IMR-90 (cell line): Measurements from ENCODE around the gene UBE2D4. TPM values are rescaled to one million over a fixed set of nuclear protein-coding genes. Genes with fewer than 3 reads are reported as not detected.

Source experiments
- ATAC-seq: fragments of 200-7000 bp; cut with Tn5 transposase; 2 replicates; pipeline ENCODE4 v1.9.1; 2020; ENCODE audit warnings: low read depth, mild to moderate bottlenecking, moderate library complexity
- BruUV-seq: library from RNA; stranded (reverse); fragments of 400-500 nt; replicated peaks from 2 replicates; lab custom pipeline; 2021; lab: Mats Ljungman, UMichigan
- CTCF ChIA-PET: fragments of 300-600 bp; formaldehyde crosslinking; extraction: SDS; loops from one replicate; lab custom pipeline; 2021; ENCODE audit warnings: antibody characterized with exemption; lab: Yijun Ruan, JAX
- POLR2A ChIA-PET: fragments of 300-600 bp; sonication (Branson Sonifier 250); formaldehyde crosslinking; loops from one replicate; lab custom pipeline; 2022; ENCODE audit warnings: antibody characterized with exemption; ENCODE audit not compliant: unreplicated experiment; lab: Charles Lee
- DNase-seq: peaks from one replicate; pipeline ENCODE4 v3.0.0; 2013
- H2AFZ ChIP-seq: replicated peaks from 2 replicates; pipeline ENCODE3; 2013; ENCODE audit warnings: low read length, mild to moderate bottlenecking; ENCODE audit not compliant: poor library complexity
- H2AK5ac ChIP-seq: 2 replicates; pipeline ENCODE4 v1.6.1; 2013; ENCODE audit warnings: low read depth, low read length, inconsistent platforms
- H2AK9ac ChIP-seq: replicated peaks from 2 replicates; pipeline ENCODE3; 2013; ENCODE audit warnings: mild to moderate bottlenecking, low read depth, low read length, moderate library complexity; ENCODE audit not compliant: poor library complexity
- H2BK120ac ChIP-seq: 2 replicates; pipeline ENCODE4 v1.6.1; 2013; ENCODE audit warnings: low read depth, low read length, inconsistent platforms
- H2BK15ac ChIP-seq: 3 replicates; pipeline ENCODE4 v1.6.1; 2013; ENCODE audit warnings: low read depth, low read length, inconsistent platforms
- H2BK20ac ChIP-seq: 2 replicates; pipeline ENCODE4 v1.6.1; 2013; ENCODE audit warnings: low read depth, mild to moderate bottlenecking, inconsistent platforms, low read length, moderate library complexity
- H2BK5ac ChIP-seq: 2 replicates; pipeline ENCODE4 v1.6.1; 2013; ENCODE audit warnings: mild to moderate bottlenecking, low read depth, low read length, inconsistent platforms; ENCODE audit not compliant: poor library complexity, severe bottlenecking
- H3K14ac ChIP-seq: replicated peaks from 2 replicates; pipeline ENCODE4 v1.6.1; 2013; ENCODE audit warnings: low read depth, low read length, inconsistent platforms
- H3K18ac ChIP-seq: 2 replicates; pipeline ENCODE4 v1.6.1; 2013; ENCODE audit warnings: low read depth, low read length, control low read depth
- H3K23ac ChIP-seq: 2 replicates; pipeline ENCODE4 v1.6.1; 2013; ENCODE audit warnings: low read depth, low read length, inconsistent platforms
- H3K27ac ChIP-seq: 2 replicates; pipeline ENCODE4 v1.5.1; 2013; ENCODE audit warnings: mild to moderate bottlenecking, control low read depth, low read length; ENCODE audit not compliant: insufficient read depth
- H3K27me3 ChIP-seq: 2 replicates; pipeline ENCODE4 v1.6.1; 2013; ENCODE audit warnings: low read length; ENCODE audit not compliant: control insufficient read depth, insufficient read depth
- H3K36me3 ChIP-seq: 2 replicates; pipeline ENCODE4 v1.6.1; 2013; ENCODE audit warnings: low read length, mixed read lengths; ENCODE audit not compliant: control insufficient read depth, insufficient read depth
- H3K4ac ChIP-seq: 2 replicates; pipeline ENCODE4 v1.6.1; 2013; ENCODE audit warnings: low read depth, low read length, inconsistent platforms
- H3K4me1 ChIP-seq: 2 replicates; pipeline ENCODE4 v1.6.1; 2013; ENCODE audit warnings: low read length, mixed read lengths; ENCODE audit not compliant: control insufficient read depth, insufficient read depth
- H3K4me2 ChIP-seq: 2 replicates; pipeline ENCODE4 v1.6.1; 2013; ENCODE audit warnings: low read depth, mild to moderate bottlenecking, control low read depth, low read length, moderate library complexity
- H3K4me3 ChIP-seq: 2 replicates; pipeline ENCODE4 v1.5.1; 2013; ENCODE audit warnings: low read depth, mild to moderate bottlenecking, control low read depth, low read length, moderate library complexity; ENCODE audit not compliant: insufficient read depth
- H3K56ac ChIP-seq: 2 replicates; pipeline ENCODE4 v1.6.1; 2013; ENCODE audit warnings: low read length, inconsistent platforms; ENCODE audit not compliant: insufficient read depth; ENCODE audit errors: extremely low read depth
- H3K79me1 ChIP-seq, 2 experiments: 2 replicates each; pipeline ENCODE4 v1.6.1; 2013; ENCODE audit warnings: low read length in 2 of 2, inconsistent platforms in 1 of 2, low read depth in 1 of 2
- H3K9ac ChIP-seq: 2 replicates; pipeline ENCODE4 v1.6.1; 2013; ENCODE audit warnings: low read depth, low read length, control low read depth
- H3K9me1 ChIP-seq: 2 replicates; pipeline ENCODE4 v1.6.1; 2013; ENCODE audit warnings: low read length, inconsistent platforms; ENCODE audit not compliant: insufficient read depth
- H3K9me3 ChIP-seq: 2 replicates; pipeline ENCODE4 v1.6.1; 2013; ENCODE audit warnings: low read length; ENCODE audit not compliant: control insufficient read depth, insufficient read depth
- H4K20me1 ChIP-seq: 2 replicates; pipeline ENCODE4 v1.6.1; 2013; ENCODE audit warnings: low read length, inconsistent platforms; ENCODE audit not compliant: insufficient read depth
- H4K5ac ChIP-seq: 2 replicates; pipeline ENCODE4 v1.6.1; 2013; ENCODE audit warnings: mild to moderate bottlenecking, low read depth, low read length, control low read depth
- H4K8ac ChIP-seq, 2 experiments: 2 replicates each; pipeline ENCODE4 v1.6.1; 2013; ENCODE audit warnings: low read depth in 2 of 2, low read length in 2 of 2, control low read depth in 1 of 2, inconsistent platforms in 1 of 2
- H4K91ac ChIP-seq: 2 replicates; pipeline ENCODE4 v1.6.1; 2013; ENCODE audit warnings: low read depth, low read length, inconsistent platforms; ENCODE audit not compliant: insufficient read depth
- CEBPB ChIP-seq: IDR thresholded peaks from 2 replicates; pipeline ENCODE4 v1.6.1; 2012; ENCODE audit warnings: low read depth, low read length, improper control_type of control experiment
- CHD1 ChIP-seq: IDR thresholded peaks from 2 replicates; pipeline ENCODE4 v1.6.1; 2012; ENCODE audit warnings: low read depth, low read length, improper control_type of control experiment
- MXI1 ChIP-seq: IDR thresholded peaks from 2 replicates; pipeline ENCODE4 v1.6.1; 2012; ENCODE audit warnings: low read depth, mild to moderate bottlenecking, low read length, moderate library complexity, borderline replicate concordance
- NFE2L2 ChIP-seq: fragments of 150-350 bp; IDR thresholded peaks from 2 replicates; pipeline ENCODE4 v1.6.1; 2016; ENCODE audit warnings: low read depth, mild to moderate bottlenecking, low read length
- RAD21 ChIP-seq: IDR thresholded peaks from 2 replicates; pipeline ENCODE4 v1.6.1; 2012; ENCODE audit warnings: low read length, improper control_type of control experiment
- RFX5 ChIP-seq: IDR thresholded peaks from 2 replicates; pipeline ENCODE4 v1.8.0; 2012; ENCODE audit warnings: low read depth, mild to moderate bottlenecking, low read length, moderate library complexity
- SMC3 ChIP-seq: fragments of 150-350 bp; IDR thresholded peaks from 2 replicates; pipeline ENCODE4 v1.6.1; 2016; ENCODE audit warnings: low read depth, mild to moderate bottlenecking, antibody characterized with exemption, low read length, moderate library complexity
- whole genome bisulfite sequencing, 2 experiments: methylation state at CpG; one replicate each; pipeline versions ENCODE4 v1.1.5 to v1.1.7; 2013; ENCODE audit warnings: missing lambda C conversion rate in 2 of 2; ENCODE audit not compliant: insufficient read length in 1 of 2; ENCODE audit errors: extremely low coverage in 2 of 2; 5-methylcytosine and 5-hydroxymethylcytosine counted together
- dilution Hi-C: fragments of 300-500 bp; cut with HindIII; formaldehyde crosslinking; loops from one replicate; pipeline ENCODE4 v1.14.3; 2018; ENCODE audit warnings: low sequenced_read_pairs; ENCODE audit not compliant: unreplicated experiment
- in situ Hi-C: fragments of 300-500 bp; cut with MboI; formaldehyde crosslinking; loops from 3 replicates; pipeline ENCODE4 v1.14.3; 2019; ENCODE audit warnings: low sequenced_read_pairs, inconsistent platforms, mixed read lengths
- intact Hi-C: fragments of 100-400 bp; cut with micrococcal nuclease; formaldehyde crosslinking; loops from 2 replicates; pipeline ENCODE4 v1.10.0; 2022
- polyA plus RNA-seq, 3 experiments: library from polyadenylated mRNA; depleted of rRNA; stranded (reverse); fragments of >200 nt; gene quantifications; 2 replicates each; pipeline ENCODE4 v1.2.3, GENCODE V29; 2012; ENCODE audit warnings: low replicate concordance in 1 of 3
- total RNA-seq: library from RNA; depleted of rRNA; stranded (reverse); fragments of >200 nt; gene quantifications from 2 replicates; pipeline ENCODE4 v1.2.3, GENCODE V29; 2012

The UBE2D4 gene
- total and polyA plus RNA-seq, 2 of the 4 experiments (the other 2 are of a cell fraction), result 9.7 to 10.5 TPM

GRCh38 chr7:43904533-43905208 lies 21.6 kb upstream of the UBE2D4 start:
- DNase-seq (peak; percentile 48), ATAC-seq (no peak)
- H2AK5ac ChIP-seq, result no peak overlapping the region

More at GRCh38 chr7:43904533-43905208, 21.6 kb upstream of the UBE2D4 start:
- no peak overlapping the region for H3K4me3 ChIP-seq
- H3K79me1 ChIP-seq, result peaks cover 37 to 60% of the 10 kb centered on the region in 2 experiments; a peak in 3 of 4 replicates
- H4K5ac ChIP-seq, result no peak overlapping the region
- H3K9ac ChIP-seq, result 0 out of 2 replicates have a peak overlapping the region, but pooled peaks have one; percentile 82
- dilution Hi-C loops, result no loop called here
- H4K20me1 ChIP-seq, result peaks cover 44% of the 10 kb centered on the region
- BruUV-seq, result no TSS peak
- H3K9me3 ChIP-seq, result no peaks in the 10 kb centered on the region
- no peak overlapping the region for H3K18ac ChIP-seq
- peak overlapping the region; percentile 11 for H3K23ac ChIP-seq
- H3K27me3 ChIP-seq, result no peaks in the 10 kb centered on the region
- CTCF ChIA-PET, result no interaction called here
- H2BK120ac ChIP-seq, result no peak overlapping the region
- peaks cover 7% of the 10 kb centered on the region for H3K4me1 ChIP-seq
- peak overlapping the region; percentile 99; the same call in 1 of the 2 replicates for H3K4me2 ChIP-seq
- in situ Hi-C loops, result no loop called here
- H2BK20ac ChIP-seq, result no peak overlapping the region
- H2AFZ ChIP-seq, result no peak overlapping the region
- H2BK5ac ChIP-seq, result no peak overlapping the region
- H4K8ac ChIP-seq, result no peak overlapping the region
- no peak overlapping the region for H3K27ac ChIP-seq
- peak overlapping the region; percentile 44 for H2AK9ac ChIP-seq
- no peak overlapping the region for H4K91ac ChIP-seq
- no peak overlapping the region for H2BK15ac ChIP-seq
- intact Hi-C loops, result loop anchor here (2.0 kb wide), 1 partner anchor 32 kb away; no protein-coding TSS in a partner anchor
- WGBS, 2 experiments, result 100% methylated on average over 1 of the region's 5 CpGs; no CpG with 5 or more reads in 1 of the 2 experiments
- H3K4ac ChIP-seq, result 0 out of 2 replicates have a peak overlapping the region, but pooled peaks have one; percentile 58
- POLR2A ChIA-PET, result no interaction called here
- H3K36me3 ChIP-seq, result no peaks in the 10 kb centered on the region; the same call in 1 of the 2 replicates
- peaks cover 29% of the 10 kb centered on the region for H3K9me1 ChIP-seq
- TF ChIP-seq CEBPB (peak; percentile 61; the same call in 1 of the 2 replicates), SMC3 (no peak), RFX5 (no peak), NFE2L2 (no peak), CHD1 (no peak), RAD21 (no peak), MXI1 (no peak)
- H3K14ac ChIP-seq, result peak overlapping the region; percentile 74; the same call in 1 of the 2 replicates
- no peak overlapping the region for H3K56ac ChIP-seq
